Progenitor cell of endocrine pancreas (in vitro differentiated cells): ENCODE results near the gene WIPF3. TPM values are rescaled to one million over a fixed set of nuclear protein-coding genes. Genes with fewer than 3 reads are reported as not detected.

ENCODE experiments used
- DNase-seq: peaks from one replicate; pipeline ENCODE4 v3.0.0; 2021; ENCODE audit warnings: low spot score; ENCODE audit not compliant: unreplicated experiment
- H3K27ac Mint-ChIP-seq: 2 replicates; pipeline ENCODE4 v1.8.0; 2021; ENCODE audit warnings: mild to moderate bottlenecking, moderate library complexity, mixed read lengths
- H3K27me3 Mint-ChIP-seq: 2 replicates; pipeline ENCODE4 v1.8.0; 2021; ENCODE audit warnings: mixed read lengths
- H3K36me3 Mint-ChIP-seq: 2 replicates; pipeline ENCODE4 v1.8.0; 2022; ENCODE audit warnings: mixed read lengths; ENCODE audit not compliant: insufficient read depth
- H3K4me1 Mint-ChIP-seq: 2 replicates; pipeline ENCODE4 v1.8.0; 2021; ENCODE audit warnings: low read depth, mixed read lengths
- H3K4me3 Mint-ChIP-seq: 2 replicates; pipeline ENCODE4 v1.8.0; 2021; ENCODE audit warnings: low read depth, mild to moderate bottlenecking, moderate library complexity, mixed read lengths
- H3K9me3 Mint-ChIP-seq: 2 replicates; pipeline ENCODE4 v1.8.0; 2021; ENCODE audit warnings: low read depth, mixed read lengths
- total RNA-seq: library from RNA; stranded (reverse); gene quantifications from 2 replicates; pipeline ENCODE4 v1.2.1, GENCODE V29; 2021
- TF ChIP-seq, protein P1 (sequence below): fragments of 200-600 bp; sonication (generic); IDR thresholded peaks from one replicate; pipeline ENCODE4 v1.5.0; 2021; ENCODE audit warnings: antibody characterized with exemption, mild to moderate bottlenecking; ENCODE audit not compliant: unreplicated experiment

Gene WIPF3
- total RNA-seq, 1 donor from 2014 or later = 8.9 TPM

DNA sequence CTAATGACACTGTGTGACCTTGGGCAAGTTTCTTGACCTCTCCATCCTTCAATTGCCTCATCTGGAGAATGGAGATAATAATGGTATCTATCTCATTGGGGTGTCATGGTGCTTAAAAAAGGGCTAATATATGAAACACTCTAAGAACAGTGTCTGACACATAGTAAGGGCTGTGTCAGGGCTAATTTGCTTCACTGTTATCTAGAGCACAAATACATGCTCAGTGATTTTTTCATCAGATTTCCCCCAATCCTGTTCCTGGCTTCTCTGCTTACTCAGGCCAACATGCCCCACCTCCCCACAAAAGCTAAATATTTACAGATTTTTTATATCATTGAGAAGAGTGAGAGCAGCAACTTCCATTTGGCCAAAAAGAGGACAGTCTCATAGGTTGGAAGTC, 20.6 kb downstream of the WIPF3 start:
- Mint-ChIP-seq H3K36me3 (peaks cover 7% of the 10 kb centered on the region), H3K4me1 (no peaks in the 10 kb centered on the region), H3K9me3 (peaks cover 8% of the 10 kb centered on the region), H3K27me3 (no peaks in the 10 kb centered on the region), H3K27ac (no peak overlapping the region), H3K4me3 (no peak overlapping the region)
- no peak for DNase-seq
- TF ChIP-seq, protein P1, sequence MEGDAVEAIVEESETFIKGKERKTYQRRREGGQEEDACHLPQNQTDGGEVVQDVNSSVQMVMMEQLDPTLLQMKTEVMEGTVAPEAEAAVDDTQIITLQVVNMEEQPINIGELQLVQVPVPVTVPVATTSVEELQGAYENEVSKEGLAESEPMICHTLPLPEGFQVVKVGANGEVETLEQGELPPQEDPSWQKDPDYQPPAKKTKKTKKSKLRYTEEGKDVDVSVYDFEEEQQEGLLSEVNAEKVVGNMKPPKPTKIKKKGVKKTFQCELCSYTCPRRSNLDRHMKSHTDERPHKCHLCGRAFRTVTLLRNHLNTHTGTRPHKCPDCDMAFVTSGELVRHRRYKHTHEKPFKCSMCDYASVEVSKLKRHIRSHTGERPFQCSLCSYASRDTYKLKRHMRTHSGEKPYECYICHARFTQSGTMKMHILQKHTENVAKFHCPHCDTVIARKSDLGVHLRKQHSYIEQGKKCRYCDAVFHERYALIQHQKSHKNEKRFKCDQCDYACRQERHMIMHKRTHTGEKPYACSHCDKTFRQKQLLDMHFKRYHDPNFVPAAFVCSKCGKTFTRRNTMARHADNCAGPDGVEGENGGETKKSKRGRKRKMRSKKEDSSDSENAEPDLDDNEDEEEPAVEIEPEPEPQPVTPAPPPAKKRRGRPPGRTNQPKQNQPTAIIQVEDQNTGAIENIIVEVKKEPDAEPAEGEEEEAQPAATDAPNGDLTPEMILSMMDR = no peak

DNA sequence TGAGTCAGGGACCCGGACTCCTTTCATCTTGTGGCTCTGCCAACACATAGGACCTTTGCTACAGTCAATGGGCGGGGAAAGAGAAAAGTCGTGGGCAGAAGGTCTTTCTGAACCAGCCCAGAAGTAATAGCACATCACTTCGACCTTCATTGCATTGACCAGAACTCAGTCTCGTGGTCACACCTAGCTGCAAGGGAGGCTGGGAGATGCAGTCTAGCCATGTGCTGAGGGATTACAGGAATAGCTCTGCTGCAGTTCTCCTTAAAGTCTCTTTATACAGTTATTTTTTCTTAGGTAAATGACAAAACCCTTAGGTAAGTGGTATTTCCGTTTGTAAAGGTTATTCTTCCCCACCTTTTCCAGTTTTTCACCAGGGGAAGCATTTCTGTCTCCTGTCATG, 25.4 kb downstream of the WIPF3 start:
- Mint-ChIP-seq H3K27ac (no peak overlapping the region), H3K4me3 (no peak overlapping the region), H3K9me3 (peaks cover 8% of the 10 kb centered on the region), H3K27me3 (no peaks in the 10 kb centered on the region), H3K4me1 (no peaks in the 10 kb centered on the region), H3K36me3 (peaks cover 9% of the 10 kb centered on the region)
- TF ChIP-seq, protein P1 = no peak
- no peak for DNase-seq

DNA sequence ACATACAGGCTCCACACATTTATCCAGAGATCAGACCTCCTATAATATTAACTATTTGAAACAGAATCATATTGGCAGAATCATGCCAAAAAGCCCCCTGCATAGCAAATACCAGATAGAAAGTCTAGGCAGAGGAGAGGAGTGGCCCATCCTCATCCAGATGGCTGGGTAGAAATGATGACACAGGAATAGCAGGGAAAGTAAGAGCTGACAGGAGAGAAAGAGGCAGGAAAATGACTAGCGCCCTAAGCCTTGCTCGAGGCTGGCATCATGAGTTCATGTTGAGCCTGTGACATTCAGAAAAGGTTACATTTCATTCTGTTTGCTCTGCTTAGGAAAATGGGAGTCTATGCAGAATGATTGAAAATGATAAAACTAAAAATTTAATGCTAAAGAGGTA, 27.6 kb downstream of the WIPF3 start:
- H3K36me3 Mint-ChIP-seq = peaks cover 7% of the 10 kb centered on the region

DNA sequence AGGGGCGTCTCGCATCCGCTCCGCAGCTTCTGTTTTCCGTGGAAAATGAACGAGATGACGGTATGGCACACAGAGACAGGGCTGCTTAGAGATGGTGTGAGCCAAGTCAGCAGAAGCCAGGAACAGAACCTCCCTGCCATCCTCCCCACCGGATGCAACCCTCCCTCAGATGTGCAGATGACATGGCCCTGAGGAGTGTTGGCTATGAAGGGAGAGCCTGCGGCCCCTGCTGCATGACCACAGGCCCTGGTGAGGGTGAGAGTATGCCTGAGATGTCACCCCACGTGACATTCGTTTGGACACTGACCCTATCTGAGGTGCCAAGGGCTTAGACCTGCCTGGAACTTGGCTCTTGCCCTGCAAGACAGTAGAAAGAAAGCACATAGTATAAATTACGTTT, 29.4 kb downstream of the WIPF3 start:
- Mint-ChIP-seq H3K9me3 (peaks cover 8% of the 10 kb centered on the region), H3K27me3 (no peaks in the 10 kb centered on the region), H3K4me3 (no peak overlapping the region), H3K27ac (no peak overlapping the region), H3K4me1 (no peaks in the 10 kb centered on the region), H3K36me3 (peaks cover 7% of the 10 kb centered on the region)
- DNase-seq = no peak
- TF ChIP-seq, protein P1 = no peak

More for the DNA sequence above, 27.6 kb downstream of the WIPF3 start:
- Mint-ChIP-seq H3K4me3 (no peak overlapping the region), H3K27ac (no peak overlapping the region), H3K4me1 (no peaks in the 10 kb centered on the region), H3K9me3 (peaks cover 8% of the 10 kb centered on the region), H3K27me3 (no peaks in the 10 kb centered on the region)
- TF ChIP-seq, protein P1 = no peak
- DNase-seq = no peak

DNA sequence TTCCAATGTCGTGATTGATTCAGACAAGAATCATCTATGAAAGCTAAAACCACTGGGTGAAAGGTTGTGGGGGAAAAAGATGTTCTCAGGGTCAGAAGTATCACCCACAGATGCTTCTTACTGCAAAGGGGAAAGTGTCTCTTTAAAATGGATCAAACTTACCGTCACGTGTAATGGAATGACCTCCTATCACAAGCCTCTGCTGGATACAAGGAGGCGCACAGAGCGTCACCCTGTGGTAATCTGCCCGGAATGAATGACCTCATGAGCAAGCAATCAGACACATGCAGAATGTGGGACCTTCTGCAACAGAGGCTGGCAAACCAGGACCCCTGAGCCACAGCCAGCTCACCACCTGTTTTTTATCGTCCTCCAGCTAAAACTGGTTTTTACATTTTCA, 33.0 kb downstream of the WIPF3 start:
- H3K4me3 Mint-ChIP-seq = no peak overlapping the region
- H3K36me3 Mint-ChIP-seq = peaks cover 2% of the 10 kb centered on the region
- H3K27ac Mint-ChIP-seq = no peak overlapping the region
- TF ChIP-seq, protein P1 = no peak
- H3K27me3 Mint-ChIP-seq = no peaks in the 10 kb centered on the region
- H3K9me3 Mint-ChIP-seq = no peaks in the 10 kb centered on the region
- H3K4me1 Mint-ChIP-seq = peaks cover 7% of the 10 kb centered on the region
- no peak for DNase-seq
